Activated CD8-positive, alpha-beta memory T cell treated with anti-CD3 and anti-CD28 coated beads, Interleukin-2, amount 50 U/mL, for 24 hours (primary cell): ENCODE results near the gene FAM124A.

ENCODE experiments used
- DNase-seq: peaks from one replicate; pipeline ENCODE4 v3.0.0-alpha.2; 2020; ENCODE audit errors: extremely low read depth

Gene FAM124A

DNA sequence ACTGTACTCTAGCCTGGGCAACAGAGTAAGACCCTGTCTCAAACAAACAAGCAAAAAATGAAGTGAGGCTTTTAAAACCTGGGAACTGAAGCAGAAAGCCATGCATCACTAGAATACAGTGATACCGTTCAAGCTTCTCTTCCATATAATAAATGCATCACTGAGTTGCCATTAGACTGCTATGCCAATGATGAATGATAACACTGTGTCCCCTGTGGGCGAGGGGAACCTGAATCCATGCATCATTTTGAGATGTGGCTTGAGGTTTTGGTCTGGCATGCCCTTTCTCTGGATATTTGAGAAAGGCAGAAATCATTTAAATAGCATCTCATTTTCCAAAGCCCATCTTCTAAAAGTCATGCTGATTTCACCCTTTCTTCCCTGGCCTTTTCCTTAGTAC is 1.5 kb upstream of the FAM124A start:
- DNase-seq: no peak

DNA sequence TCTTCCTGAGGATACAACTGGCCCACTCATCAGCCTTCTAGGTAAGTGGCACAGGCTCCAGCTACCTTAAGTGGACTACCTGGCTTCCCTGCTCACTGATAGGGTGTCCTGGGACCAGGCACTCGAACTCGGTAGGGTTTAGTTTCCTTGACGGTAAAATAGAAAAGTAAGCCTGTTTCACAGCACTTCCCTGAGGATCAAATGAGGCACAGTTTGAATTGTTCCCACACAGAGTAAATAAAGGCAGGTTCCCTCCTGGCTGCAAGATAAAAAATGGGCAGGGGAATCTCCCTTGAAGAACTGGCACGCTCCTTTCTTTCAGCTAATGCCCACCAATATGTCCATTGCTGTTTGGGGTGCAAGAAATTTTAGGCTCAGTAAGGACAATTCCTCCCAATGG is 1.1 kb upstream of the FAM124A start:
- no peak for DNase-seq

DNA sequence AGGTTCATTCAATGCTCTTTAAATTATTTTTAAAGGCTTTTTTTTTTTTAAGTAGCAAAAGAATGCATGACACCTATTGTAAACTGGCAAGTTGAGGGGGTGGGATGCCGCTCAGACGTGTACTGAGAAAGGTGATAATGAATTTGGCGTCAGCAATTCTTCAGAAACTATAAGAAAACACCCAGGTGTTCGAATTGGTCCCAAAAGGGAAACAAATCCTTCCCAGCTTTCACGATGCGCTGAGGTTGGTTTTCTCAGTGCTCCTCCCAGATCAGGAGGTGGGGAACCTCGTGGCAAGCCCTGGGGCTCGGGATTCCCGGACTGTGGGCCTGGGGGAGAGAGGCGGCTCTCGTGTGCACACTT is 543 bp upstream of the FAM124A start:
- no peak for DNase-seq

DNA sequence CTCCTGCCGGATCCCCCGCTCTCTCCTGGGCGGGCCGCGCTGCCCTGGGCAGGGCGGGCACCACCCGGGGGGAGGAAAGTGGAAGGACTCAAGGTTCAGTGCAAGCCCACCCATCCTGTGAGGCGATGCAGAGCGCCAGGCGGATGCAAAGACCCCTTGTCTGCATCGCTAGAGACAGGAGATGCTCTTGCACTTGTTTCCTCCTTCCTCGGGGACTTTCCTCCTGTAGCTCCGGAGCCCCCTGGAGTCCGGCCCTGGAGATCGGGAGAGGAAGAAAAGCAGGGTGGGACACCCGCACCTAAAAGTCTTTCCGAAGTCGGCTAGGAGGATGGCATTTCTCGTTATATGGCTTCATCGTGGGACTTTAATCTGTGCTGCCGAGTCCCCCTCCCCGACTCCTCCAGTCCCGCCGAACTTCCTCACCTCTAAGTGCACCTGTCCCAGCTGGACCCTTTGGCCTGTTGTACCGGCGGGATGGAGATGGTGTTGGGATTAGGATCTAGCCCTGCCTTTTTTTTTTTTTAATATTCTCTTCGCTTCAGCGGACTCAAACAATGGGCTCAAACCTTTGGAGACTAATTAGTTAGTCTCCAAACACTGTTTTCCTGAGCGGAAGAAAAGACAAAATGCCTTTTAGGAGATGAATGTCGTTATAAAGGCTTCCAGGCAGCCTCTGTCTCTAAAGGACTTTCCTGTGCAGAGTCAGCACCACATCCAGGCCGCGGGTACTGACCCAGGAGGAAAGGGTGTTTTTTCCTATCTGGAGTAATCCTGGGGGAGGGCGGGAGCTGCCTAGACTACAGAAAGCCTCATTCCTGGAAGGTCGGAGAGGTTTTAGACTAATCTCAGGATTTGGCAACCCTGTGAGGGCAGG is 725 bp downstream of the FAM124A start:
- no peak for DNase-seq

DNA sequence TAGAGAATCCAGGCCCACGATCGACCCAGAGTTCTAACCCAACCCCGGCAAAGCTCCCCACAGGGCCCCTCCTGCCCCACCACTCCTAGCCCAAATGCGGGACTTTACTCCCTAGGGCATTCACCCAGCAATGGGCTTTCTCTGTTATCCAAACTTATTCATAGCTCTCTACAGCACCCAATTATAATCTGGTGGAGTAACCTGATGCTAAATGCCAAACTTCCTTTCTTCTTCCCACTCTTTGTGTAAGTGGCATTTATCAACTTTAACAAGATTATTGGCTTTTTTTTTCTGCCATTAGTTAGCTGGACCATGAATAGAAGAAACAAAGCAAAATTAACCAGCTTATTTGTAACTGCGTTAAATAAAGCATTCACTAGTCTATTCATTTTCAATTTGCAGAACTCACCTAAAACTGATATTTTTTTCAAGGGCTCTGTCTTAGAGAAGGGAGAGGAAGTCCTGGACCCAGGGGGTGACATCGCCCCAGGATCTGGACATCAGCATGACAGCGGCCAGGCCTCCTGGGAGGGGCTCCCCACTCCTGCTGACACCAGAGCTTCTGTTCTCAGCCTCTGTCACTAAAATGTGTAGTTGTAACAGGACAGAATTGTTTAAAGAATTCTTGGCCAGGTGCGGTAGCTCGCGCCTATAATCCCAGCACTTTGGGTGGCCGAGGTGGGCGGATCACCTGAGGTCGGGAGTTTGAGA is 1.5 kb downstream of the FAM124A start:
- no peak for DNase-seq

DNA sequence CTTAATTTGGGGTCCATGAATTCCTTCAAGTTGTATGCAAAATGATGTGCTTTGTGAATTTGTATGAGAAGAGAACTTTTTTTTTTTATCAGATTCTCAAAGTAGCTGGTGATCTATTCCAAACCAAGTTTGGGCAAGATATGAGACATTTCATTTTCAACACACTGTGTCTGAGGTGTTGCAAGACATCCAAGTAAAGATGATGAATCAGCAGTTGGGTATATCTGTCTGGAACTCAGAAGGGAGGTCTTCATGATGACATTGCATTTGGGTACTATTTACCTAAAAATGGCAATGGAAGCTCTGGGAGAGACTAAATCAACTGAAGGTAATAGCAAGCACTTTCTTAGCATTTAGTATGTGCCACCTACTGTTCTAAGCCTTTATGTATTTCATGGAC is 2.8 kb downstream of the FAM124A start:
- no peak for DNase-seq

DNA sequence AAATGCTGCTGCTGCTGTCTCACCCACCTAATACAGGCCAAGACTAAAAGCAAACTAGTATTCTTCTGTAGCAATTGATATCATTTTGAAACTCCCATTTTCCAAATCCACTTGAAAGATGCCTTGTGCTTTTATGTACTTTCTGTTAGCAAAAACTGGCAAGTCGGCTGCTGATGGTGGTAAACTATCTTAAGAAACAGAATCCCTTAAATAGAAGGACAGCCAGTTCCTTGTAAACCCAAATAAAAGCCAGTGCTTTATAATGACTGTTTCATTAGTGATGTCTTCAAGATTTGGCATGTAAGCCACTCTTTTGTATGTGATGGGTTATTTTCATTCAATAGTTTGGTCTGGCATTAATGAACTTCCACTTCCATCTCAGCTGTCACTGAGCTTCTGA is 5.2 kb downstream of the FAM124A start:
- no peak for DNase-seq

DNA sequence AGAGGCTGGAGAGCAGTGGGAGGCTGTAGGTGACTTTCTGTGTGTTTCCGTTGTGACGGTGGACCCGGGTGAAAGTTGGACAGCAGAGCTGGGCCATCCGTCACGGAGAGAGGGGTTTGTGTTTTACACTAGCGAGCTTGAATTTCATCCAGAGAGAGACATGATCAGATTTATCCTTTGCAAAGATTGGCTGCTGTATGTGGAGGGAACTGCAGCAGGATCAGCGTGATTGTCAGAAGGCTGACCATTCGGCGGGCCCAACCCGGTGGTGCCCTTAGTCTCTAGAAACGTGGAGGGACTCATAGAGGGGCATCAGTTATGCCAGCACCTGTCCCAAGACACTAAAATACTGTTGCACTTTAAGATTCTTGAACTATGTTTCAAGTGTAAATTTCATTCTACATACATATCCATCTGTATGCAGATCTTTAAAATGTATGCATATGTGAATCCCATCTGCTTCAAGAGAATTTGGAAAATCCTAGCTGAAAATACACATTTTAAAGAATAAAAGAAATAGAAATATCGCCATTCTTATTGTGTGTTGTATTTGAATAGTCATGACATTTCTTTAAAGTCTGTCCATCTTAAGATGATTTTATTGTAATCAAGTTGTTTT is 7.0 kb downstream of the FAM124A start:
- DNase-seq: no peak

DNA sequence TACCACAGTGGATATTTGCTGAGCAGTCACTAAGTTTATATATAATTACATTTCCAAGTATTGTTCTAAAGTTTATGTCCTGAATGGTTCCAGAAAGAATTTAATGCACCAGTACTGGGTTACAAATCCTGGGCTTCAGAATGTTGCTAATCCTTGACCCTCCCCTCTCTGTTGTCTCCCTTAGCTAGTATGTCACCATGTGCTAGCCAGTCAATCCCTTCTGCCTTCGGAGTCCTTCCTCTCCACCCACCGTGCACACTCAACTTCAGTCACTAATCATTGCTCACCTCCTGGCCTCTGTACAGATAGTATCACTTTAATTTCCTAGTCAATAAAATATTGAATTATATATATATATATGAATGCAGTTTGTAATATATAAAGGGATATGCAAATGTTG is 7.5 kb downstream of the FAM124A start:
- no peak for DNase-seq

DNA sequence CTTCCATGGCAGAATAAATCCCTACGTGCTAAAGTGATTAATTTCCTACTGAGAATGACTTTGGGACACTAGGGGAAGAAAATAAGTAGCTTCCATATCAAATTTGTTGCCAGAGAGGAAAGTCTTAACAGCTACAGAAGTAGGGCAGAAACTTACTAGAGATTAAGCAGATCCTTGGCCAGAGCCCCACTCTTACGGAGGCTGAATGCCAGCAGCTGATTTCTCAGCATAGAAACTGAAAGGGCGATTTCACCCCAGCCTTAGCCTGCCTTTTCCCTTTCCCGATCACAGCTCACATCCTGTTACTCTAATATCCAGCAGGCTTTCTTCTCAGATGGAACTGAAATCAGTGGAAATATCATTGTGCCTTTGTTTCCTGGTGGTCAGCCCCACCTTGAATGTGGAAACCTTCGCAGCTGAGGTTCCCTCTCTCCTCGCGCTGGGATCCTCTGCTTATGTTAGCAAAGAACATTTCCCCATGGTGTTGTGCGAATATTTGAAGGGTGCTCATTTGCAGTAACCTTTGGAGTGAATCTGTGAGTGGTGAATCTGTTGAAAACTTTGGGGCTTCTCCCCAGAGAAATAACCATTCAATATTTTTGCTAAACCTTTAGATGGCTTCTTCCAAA is 8.4 kb downstream of the FAM124A start:
- DNase-seq: no peak

DNA sequence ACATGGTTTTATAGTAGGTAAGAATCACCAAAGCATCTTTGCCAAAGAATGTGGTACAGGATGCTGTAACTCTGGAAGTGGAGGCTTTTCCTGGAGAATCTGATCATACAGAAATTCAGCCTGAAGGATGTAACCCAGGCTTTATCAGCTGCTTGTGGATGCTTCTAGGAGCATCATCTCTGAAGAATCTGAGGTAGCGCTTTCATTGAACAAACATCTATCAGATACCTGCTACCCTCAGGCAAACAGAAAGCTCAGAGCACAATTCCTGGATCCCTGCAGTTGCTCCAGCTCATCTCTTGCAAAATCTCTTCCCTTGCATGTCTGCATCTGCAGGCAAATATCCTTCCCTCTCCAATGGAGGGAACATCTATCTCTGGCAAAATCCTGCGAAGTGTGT is 9.3 kb downstream of the FAM124A start:
- DNase-seq: no peak

DNA sequence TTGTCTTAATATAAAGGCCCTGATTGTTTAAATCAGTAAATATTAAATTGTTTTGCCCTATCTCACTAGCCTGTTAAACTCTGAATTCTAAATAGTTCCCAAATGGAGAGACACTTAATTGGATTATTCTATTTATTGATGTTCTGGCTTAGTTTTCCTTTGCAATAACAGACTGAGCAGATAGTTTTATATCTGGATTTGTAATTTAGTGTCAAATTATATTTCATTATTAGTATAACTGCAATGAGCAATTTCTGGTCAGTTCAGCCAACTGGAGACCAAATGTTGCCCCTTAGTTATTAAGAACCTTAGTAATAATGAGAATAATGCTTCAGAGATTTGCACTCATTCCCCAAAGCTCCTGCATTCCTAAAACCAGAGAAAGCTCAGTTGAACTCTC is 10.1 kb downstream of the FAM124A start:
- no peak for DNase-seq

DNA sequence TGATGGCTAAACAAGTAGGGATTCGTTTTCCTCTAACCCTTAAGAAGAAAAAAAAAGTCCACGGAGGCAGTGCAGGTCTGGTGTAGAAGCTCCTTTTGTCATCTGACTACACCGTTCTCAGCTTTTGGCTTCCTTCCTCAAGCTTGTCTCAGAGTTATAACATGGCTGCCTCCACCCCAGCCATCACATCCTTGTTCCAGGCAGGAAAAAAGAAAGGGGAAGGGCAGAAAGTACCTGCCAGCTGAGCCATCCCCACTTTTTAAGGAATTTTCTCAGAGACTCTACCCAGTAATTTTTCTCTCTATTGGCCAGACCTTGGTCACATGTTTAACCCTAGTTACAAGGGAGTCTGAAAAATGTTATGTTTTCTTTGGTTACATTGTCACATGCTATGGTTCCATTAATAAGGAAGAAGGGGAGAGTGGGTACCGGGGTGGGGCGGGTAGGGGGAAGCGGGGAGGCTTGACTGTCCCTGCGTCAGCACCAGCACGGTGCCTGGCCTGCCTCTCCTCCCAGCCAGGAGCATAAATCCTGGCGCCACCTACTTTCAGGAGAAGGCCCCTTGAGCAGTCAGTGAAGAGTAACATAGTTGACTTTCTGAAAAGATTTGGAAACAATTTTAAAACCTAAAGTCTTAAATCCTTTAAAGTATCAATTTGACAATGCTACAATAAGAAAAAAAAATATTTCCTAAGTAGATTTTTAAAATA is 11.1 kb downstream of the FAM124A start:
- DNase-seq: no peak

DNA sequence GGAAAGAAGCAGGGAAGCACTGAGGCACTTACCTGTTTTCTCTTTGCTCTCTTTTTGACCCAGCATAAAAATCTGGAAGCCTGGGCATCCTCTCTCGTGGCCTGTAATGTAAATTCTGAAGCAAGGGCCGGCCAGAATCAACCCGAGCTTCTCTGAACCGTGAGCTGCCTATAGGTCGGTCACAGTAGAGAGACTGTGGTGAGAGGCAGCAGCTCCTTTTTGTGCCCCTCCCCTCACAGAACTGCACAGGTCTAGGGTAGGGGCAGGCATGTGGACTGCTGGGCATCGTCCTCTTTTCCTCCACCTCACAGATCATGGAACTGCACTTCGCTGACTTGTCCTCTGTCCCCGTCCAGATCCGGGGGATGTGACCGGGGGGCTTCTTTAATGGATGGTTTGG is 12.5 kb downstream of the FAM124A start:
- DNase-seq: no peak

DNA sequence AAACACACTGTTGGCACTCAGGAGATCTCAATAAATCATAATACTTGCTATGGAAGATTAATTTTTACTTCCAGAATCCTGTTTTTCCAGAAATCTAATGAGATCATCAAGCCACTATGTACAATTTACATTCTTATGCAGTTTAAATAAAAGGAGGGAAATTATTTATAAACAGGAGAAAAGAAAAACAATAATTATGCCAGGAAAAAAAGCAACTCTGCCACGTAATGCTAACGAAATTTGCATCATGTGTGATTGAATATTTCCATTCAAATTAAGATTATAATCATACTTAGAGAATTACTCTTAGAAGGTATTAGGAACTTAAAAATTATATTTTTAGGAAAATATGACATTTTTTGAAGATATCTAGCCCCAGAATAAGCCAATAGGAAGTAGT is 13.0 kb downstream of the FAM124A start:
- no peak for DNase-seq

DNA sequence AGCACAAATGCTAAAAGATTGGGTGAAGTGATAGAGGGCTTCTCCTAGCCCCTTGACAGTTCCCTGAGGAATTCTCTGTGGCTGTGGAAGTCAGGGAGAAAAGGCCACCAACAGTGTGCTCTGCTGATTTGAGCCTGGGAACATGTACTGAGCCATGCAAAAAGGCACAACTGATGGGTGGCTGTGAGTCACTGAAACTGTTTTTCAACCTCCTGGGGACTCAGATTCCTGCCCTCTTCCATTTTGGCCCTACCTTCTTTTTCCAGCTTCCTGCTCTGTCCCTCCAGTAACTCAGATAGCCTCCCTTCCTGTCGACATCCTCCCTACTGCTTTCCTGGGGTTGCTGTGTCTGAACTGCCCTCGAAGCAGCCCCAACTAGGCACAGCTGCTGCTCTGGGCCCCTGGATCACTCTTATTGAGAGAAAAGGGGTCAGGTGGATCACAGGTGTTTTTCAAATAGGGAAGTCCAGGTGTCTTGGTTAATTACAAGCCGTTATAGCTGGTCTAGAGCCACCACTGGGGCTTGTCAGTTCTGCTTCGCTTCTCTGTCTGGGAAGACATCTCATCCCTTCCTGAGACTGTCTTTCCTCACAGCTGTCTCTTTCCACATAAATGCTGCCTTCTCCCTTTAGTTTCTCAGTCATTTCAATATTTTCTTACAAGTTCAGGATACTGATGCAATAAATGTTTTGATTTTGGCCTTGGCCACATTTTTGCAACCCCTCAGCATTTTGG is 13.7 kb downstream of the FAM124A start:
- no peak for DNase-seq

DNA sequence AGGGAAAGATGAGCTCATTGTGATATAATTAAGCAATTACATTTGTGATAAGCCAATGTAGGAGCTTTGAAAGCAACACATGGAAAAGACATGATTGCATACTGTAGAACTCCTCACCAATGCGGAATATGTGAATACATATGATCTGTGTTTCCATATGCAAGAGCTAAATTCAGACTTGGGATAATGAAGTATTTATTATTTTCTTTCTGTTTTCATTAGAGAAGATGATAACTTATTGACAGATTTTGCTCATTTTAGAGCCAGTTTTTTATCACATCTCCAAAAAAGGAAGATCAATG is 14.2 kb downstream of the FAM124A start:
- DNase-seq: no peak

DNA sequence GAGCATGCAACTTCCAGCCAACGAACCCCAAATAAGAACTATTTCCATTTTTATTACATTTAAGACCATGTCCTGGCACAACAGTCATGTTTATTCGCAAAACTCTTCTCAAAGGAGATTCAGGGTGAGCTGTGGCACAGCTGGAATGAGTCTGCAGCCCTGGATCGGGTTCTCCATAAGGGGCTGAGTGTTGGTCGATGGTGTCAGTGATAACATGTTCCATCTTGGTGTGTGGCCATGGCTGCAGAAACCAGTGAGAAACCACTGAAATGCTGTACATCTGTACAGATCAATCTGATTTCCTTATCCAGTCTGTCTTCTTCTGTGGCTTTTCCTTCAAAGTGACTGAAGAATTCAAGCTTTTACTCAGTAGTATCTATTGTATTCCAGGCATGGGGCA is 15.2 kb downstream of the FAM124A start:
- DNase-seq: no peak

DNA sequence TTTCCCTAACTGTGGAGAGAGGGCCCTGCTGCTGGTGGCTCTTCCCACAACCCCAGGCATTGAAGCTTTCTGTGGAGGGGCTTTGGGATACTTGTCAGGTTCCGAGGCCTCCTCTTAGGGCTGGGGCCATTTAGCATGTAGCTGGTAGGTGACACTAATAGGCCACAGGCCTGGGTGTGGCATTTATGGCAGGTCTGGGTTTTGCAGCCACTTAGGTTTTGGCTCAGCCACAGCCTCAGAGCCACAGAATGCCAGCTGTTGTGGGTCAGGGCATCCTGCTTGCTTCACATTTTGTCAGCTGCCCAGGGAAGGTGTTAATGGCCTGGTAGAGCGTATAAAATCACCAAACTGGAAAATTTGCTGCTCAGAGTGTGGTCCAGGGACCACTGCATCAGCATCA is 15.7 kb downstream of the FAM124A start:
- no peak for DNase-seq

DNA sequence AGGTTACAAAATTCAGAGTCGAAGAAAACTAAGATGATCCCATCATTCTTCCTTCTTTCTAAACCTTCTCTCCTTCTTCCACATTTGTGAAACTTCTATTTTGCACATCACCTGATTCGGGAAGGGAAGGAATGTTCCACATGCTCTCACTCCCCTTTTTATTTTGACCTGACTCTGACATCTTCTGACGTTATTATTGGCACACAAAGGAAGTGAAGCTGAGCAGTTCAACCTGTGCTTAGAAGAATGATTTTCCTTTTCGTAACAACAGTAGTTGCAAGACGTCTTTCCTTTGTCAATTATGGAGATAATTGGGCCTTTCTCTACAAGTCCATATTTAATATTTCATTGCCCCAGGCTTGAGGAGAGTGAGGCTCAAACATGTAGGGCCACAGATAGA is 18.0 kb downstream of the FAM124A start:
- DNase-seq: no peak

DNA sequence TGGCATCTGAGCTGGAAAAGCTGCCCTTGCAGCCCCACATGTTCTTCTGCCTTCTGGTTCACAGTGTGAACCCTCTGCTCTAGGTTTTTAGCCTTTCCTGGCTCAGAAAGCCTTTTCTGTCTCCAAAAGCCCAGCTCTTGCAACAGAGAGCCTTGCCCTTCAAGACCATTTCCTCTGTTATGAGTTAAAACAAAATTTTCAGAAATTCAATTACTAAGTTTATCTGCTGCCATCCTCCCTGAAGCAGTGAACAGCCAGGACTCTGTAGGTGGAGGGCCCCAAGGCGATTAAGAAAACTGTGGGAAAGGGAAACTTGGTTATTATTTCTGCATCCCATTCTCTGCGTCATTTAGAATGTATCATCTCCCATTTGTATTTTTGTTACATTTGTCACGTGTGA is 18.8 kb downstream of the FAM124A start:
- DNase-seq: no peak
